SKM-1 (cell line): ENCODE results near the gene CPM.

Source experiments
- DNase-seq: peaks from one replicate; lab custom pipeline; 2025; ENCODE audit not compliant: unreplicated experiment; lab: John Stamatoyannopoulos, UW

The CPM gene

GRCh38 chr12:68957273-68957672, 24.3 kb upstream of the CPM start:
- no peak for DNase-seq

GRCh38 chr12:68956466-68956865, 23.5 kb upstream of the CPM start:
- DNase-seq = no peak

- DNase-seq = no peak
Observed at GRCh38 chr12:68954811-68955210, 21.8 kb upstream of the CPM start.

- no peak for DNase-seq
Observed at GRCh38 chr12:68953536-68953935, 20.6 kb upstream of the CPM start.

- DNase-seq = no peak
Observed at GRCh38 chr12:68951652-68952051, 18.7 kb upstream of the CPM start.

- DNase-seq = no peak
Observed at GRCh38 chr12:68950511-68950910, 17.5 kb upstream of the CPM start.

- DNase-seq = no peak
Observed at GRCh38 chr12:68945255-68945654, 12.3 kb upstream of the CPM start.

GRCh38 chr12:68944296-68945076, 11.5 kb upstream of the CPM start:
- no peak for DNase-seq

GRCh38 chr12:68943848-68944247, 10.9 kb upstream of the CPM start:
- no peak for DNase-seq

- no peak for DNase-seq
Observed at GRCh38 chr12:68940731-68941130, 7.8 kb upstream of the CPM start.

GRCh38 chr12:68939505-68939904, 6.5 kb upstream of the CPM start:
- DNase-seq = no peak

GRCh38 chr12:68934392-68934791, 1.4 kb upstream of the CPM start:
- DNase-seq = no peak

GRCh38 chr12:68932128-68932960, 627 bp downstream of the CPM start:
- DNase-seq = no peak

- no peak for DNase-seq
Observed at GRCh38 chr12:68930178-68930577, 2.8 kb downstream of the CPM start.

GRCh38 chr12:68924546-68924945, 8.4 kb downstream of the CPM start:
- DNase-seq = no peak

GRCh38 chr12:68919581-68920239, 13.3 kb downstream of the CPM start:
- no peak for DNase-seq

GRCh38 chr12:68918960-68919359, 14.0 kb downstream of the CPM start:
- no peak for DNase-seq

GRCh38 chr12:68915055-68915454, 17.9 kb downstream of the CPM start:
- no peak for DNase-seq

GRCh38 chr12:68913682-68914081, 19.3 kb downstream of the CPM start:
- DNase-seq = no peak

GRCh38 chr12:68912916-68913315, 20.1 kb downstream of the CPM start:
- DNase-seq = no peak

GRCh38 chr12:68911197-68911718, 21.7 kb downstream of the CPM start:
- DNase-seq = no peak

- DNase-seq = no peak
Observed at GRCh38 chr12:68910128-68910527, 22.8 kb downstream of the CPM start.
